GM20000 (cell line): Measurements from ENCODE around the gene MAPK14.

Experiments
- DNase-seq: peaks from one replicate; pipeline ENCODE4 v3.0.0; 2012; ENCODE audit warnings: low spot score
- CTCF ChIP-seq: IDR thresholded peaks from 2 replicates; pipeline ENCODE4 v1.5.1; 2012; ENCODE audit warnings: mild to moderate bottlenecking, control low read depth; ENCODE audit errors: extremely low read depth, missing control alignments

MAPK14 gene

GRCh38 chr6:36133148-36133547 is 105.5 kb downstream of the MAPK14 start:
- DNase-seq: no peak
- TF ChIP-seq CTCF: no peak

- DNase-seq: no peak
- no peak for TF ChIP-seq CTCF
Measured at GRCh38 chr6:36133912-36134311, 106.3 kb downstream of the MAPK14 start.

GRCh38 chr6:36135053-36135731 is 107.6 kb downstream of the MAPK14 start:
- no peak for DNase-seq
- no peak for TF ChIP-seq CTCF

- DNase-seq: no peak
- no peak for TF ChIP-seq CTCF
Measured at GRCh38 chr6:36136034-36136433, 108.4 kb downstream of the MAPK14 start.

GRCh38 chr6:36136551-36136950 is 108.9 kb downstream of the MAPK14 start:
- no peak for DNase-seq
- TF ChIP-seq CTCF: no peak

GRCh38 chr6:36138667-36139066 is 111.1 kb downstream of the MAPK14 start:
- TF ChIP-seq CTCF: no peak
- no peak for DNase-seq

GRCh38 chr6:36139431-36139830 is 111.8 kb downstream of the MAPK14 start:
- no peak for TF ChIP-seq CTCF
- DNase-seq: no peak
